Keratinocyte (primary cell): ENCODE measurements around the gene BCORL1. TPM values are rescaled to one million over a fixed set of nuclear protein-coding genes. Genes with fewer than 3 reads are reported as not detected.

Experiments
- DNase-seq: peaks from one replicate; pipeline ENCODE4 v3.0.0-alpha.2; 2011; ENCODE audit warnings: low read depth, missing footprints, low spot score
- FAIRE-seq: peaks from 2 replicates; lab custom pipeline; 2011; peaks lifted over from hg19 to GRCh38; lab: Jason Lieb, UNC
- H2AFZ ChIP-seq: 2 replicates; pipeline ENCODE4 v1.6.0; 2012; ENCODE audit warnings: low read length, control low read depth, inconsistent platforms; ENCODE audit not compliant: control insufficient read depth
- H3K27ac ChIP-seq: 2 replicates; pipeline ENCODE4 v1.5.1; 2011; ENCODE audit warnings: low read length; ENCODE audit not compliant: control insufficient read depth, insufficient read depth
- H3K27me3 ChIP-seq: 3 replicates; pipeline ENCODE4 v1.6.0; 2011; ENCODE audit warnings: low read length; ENCODE audit not compliant: control insufficient read depth, insufficient read depth; ENCODE audit errors: extremely low read depth
- H3K36me3 ChIP-seq, 2 experiments: 2 replicates in 1 of 2; 3 replicates in 1 of 2; pipeline ENCODE4 v1.5.1; 2011; ENCODE audit warnings: low read length in 2 of 2, mild to moderate bottlenecking in 1 of 2; ENCODE audit not compliant: control insufficient read depth in 2 of 2, insufficient read depth in 2 of 2; ENCODE audit errors: extremely low read depth in 1 of 2
- H3K4me1 ChIP-seq: 3 replicates; pipeline ENCODE4 v1.5.1; 2011; ENCODE audit warnings: low read length; ENCODE audit not compliant: control insufficient read depth, insufficient read depth; ENCODE audit errors: extremely low read depth
- H3K4me2 ChIP-seq: 3 replicates; pipeline ENCODE4 v1.6.0; 2011; ENCODE audit warnings: low read depth, low read length; ENCODE audit not compliant: control insufficient read depth, insufficient read depth; ENCODE audit errors: extremely low read depth
- H3K4me3 ChIP-seq, 3 experiments: fragments of 200-600 bp in 1 of 3; sonication (generic) in 1 of 3; 2 replicates in 2 of 3; 3 replicates in 1 of 3; pipeline ENCODE4 v1.5.1; 2011 to 2016; ENCODE audit warnings: low read length in 3 of 3, mild to moderate bottlenecking in 3 of 3, control low read depth in 2 of 3, inconsistent platforms in 1 of 3, low read depth in 1 of 3, mixed read lengths in 1 of 3, mixed run types in 1 of 3, moderate library complexity in 1 of 3; ENCODE audit not compliant: control insufficient read depth in 2 of 3, insufficient read depth in 2 of 3; ENCODE audit errors: extremely low read depth in 1 of 3
- H3K79me2 ChIP-seq: 2 replicates; pipeline ENCODE4 v1.6.0; 2012; ENCODE audit warnings: low read length; ENCODE audit not compliant: control insufficient read depth, insufficient read depth
- H3K9ac ChIP-seq: 3 replicates; pipeline ENCODE4 v1.6.0; 2011; ENCODE audit warnings: low read length; ENCODE audit not compliant: control insufficient read depth, insufficient read depth; ENCODE audit errors: extremely low read depth
- H3K9me1 ChIP-seq: 3 replicates; pipeline ENCODE4 v1.6.0; 2011; ENCODE audit warnings: low read length; ENCODE audit not compliant: control insufficient read depth, insufficient read depth; ENCODE audit errors: extremely low read depth
- H3K9me3 ChIP-seq: 2 replicates; pipeline ENCODE4 v1.5.1; 2012; ENCODE audit warnings: low read depth, low read length; ENCODE audit not compliant: control insufficient read depth
- H4K20me1 ChIP-seq: 3 replicates; pipeline ENCODE4 v1.6.0; 2011; ENCODE audit warnings: low read length; ENCODE audit not compliant: control insufficient read depth, insufficient read depth; ENCODE audit errors: extremely low read depth
- CTCF ChIP-seq, 3 experiments: IDR thresholded peaks in 1 of 3; conservative IDR thresholded peaks in 1 of 3; optimal IDR thresholded peaks in 1 of 3; 2 replicates in 2 of 3; 3 replicates in 1 of 3; pipeline versions ENCODE3 to v1.5.1; 2011; ENCODE audit warnings: low read length in 3 of 3, mild to moderate bottlenecking in 3 of 3, moderate library complexity in 2 of 3, control low read depth in 1 of 3, inconsistent platforms in 1 of 3; ENCODE audit not compliant: insufficient read depth in 2 of 3; ENCODE audit errors: extremely low read depth in 1 of 3
- EZH2 ChIP-seq: IDR thresholded peaks from one replicate; pipeline ENCODE4 v1.6.1; 2012; ENCODE audit warnings: inconsistent platforms, mild to moderate bottlenecking, low read length, moderate library complexity
- dilution Hi-C: fragments of 300-500 bp; cut with MboI; formaldehyde crosslinking; loops from one replicate; pipeline ENCODE4 v1.7.0; 2020; ENCODE audit warnings: low sequenced_read_pairs; ENCODE audit not compliant: extremely low pct_ligation_motif_present
- polyA plus RNA-seq, 5 experiments: library from polyadenylated mRNA; depleted of rRNA in 3 of 5; stranded (reverse) in 3 of 5; stranded (forward) in 1 of 5; unstranded in 1 of 5; fragments of >200 nt; gene quantifications; 1 replicate in 1 of 5; 2 replicates in 3 of 5; 3 replicates in 1 of 5; pipeline versions ENCODE4 v1.2.1 to v1.2.3, GENCODE V29; 2011 to 2012; ENCODE audit warnings: missing spikeins in 2 of 5, low read depth in 1 of 5, low replicate concordance in 1 of 5

BCORL1 gene
- polyA plus RNA-seq, 1 donor (not counting 4 experiments of a cell fraction or from before 2014, with no cell fraction given): 0.54 TPM

- Histone ChIP-seq H3K27me3 (no peaks in the 10 kb centered on the region), H3K9me1 (no peaks in the 10 kb centered on the region), H3K4me1 (no peaks in the 10 kb centered on the region), H2AFZ (no peak overlapping the region), H3K9ac (no peak overlapping the region), H3K79me2 (no peaks in the 10 kb centered on the region), H3K4me2 (no peak overlapping the region), H3K9me3 (no peaks in the 10 kb centered on the region), H3K4me3 (no peak overlapping the region), H3K36me3 (no peaks in the 10 kb centered on the region), H3K27ac (no peak overlapping the region), H4K20me1 (no peaks in the 10 kb centered on the region)
- no peak for FAIRE-seq
- no peak for TF ChIP-seq EZH2
- no peak for TF ChIP-seq CTCF (optimal IDR thresholded peaks at IDR 0.05 in 1 of 3, IDR thresholded peaks at IDR 0.05 in 1 of 3, conservative IDR thresholded peaks at IDR 0.05 in 1 of 3; ENCODE audit: extremely low read depth in 1 of 3, insufficient read depth in 2 of 3, low read length in 3 of 3)
- dilution Hi-C loops: no loop called here
- no peak for DNase-seq
These were observed 13.5 kb upstream of the BCORL1 start for GRCh38 chrX:129968968-129969367.

- no peak for FAIRE-seq
- Histone ChIP-seq H3K4me2 (no peak overlapping the region), H4K20me1 (no peaks in the 10 kb centered on the region), H3K4me3 (no peak overlapping the region), H2AFZ (no peak overlapping the region), H3K27me3 (no peaks in the 10 kb centered on the region), H3K9me1 (no peaks in the 10 kb centered on the region), H3K79me2 (no peaks in the 10 kb centered on the region), H3K27ac (no peak overlapping the region), H3K9ac (no peak overlapping the region), H3K4me1 (no peaks in the 10 kb centered on the region), H3K9me3 (no peaks in the 10 kb centered on the region), H3K36me3 (no peaks in the 10 kb centered on the region)
- no peak for TF ChIP-seq CTCF (optimal IDR thresholded peaks at IDR 0.05 in 1 of 3, IDR thresholded peaks at IDR 0.05 in 1 of 3, conservative IDR thresholded peaks at IDR 0.05 in 1 of 3; ENCODE audit: extremely low read depth in 1 of 3, insufficient read depth in 2 of 3, low read length in 3 of 3)
- TF ChIP-seq EZH2: no peak
- no peak for DNase-seq
- dilution Hi-C loops: no loop called here
These were observed 6.0 kb upstream of the BCORL1 start for GRCh38 chrX:129976441-129976840.
